Thyroid gland (tissue), 4 donors: ENCODE results near the gene TMEM130.

Source experiments
- POLR2A ChIP-seq, 2 donors: fragments of 450-650 bp; IDR thresholded peaks; one replicate each; pipeline ENCODE4 v1.6.1; 2017; ENCODE audit warnings: antibody characterized with exemption in 2 of 2, mild to moderate bottlenecking in 2 of 2, moderate library complexity in 1 of 2
- TF ChIP-seq, protein P1 (sequence below), 6 experiments: fragments of 200-600 bp in 3 of 6; fragments of 450-650 bp in 3 of 6; sonication (generic) in 3 of 6; IDR thresholded peaks; one replicate each; pipeline ENCODE4 v1.5.1; 2016 to 2019; ENCODE audit warnings: antibody characterized with exemption in 6 of 6, mild to moderate bottlenecking in 2 of 6, inconsistent platforms in 1 of 6, moderate library complexity in 1 of 6

- TF ChIP-seq, protein P1, sequence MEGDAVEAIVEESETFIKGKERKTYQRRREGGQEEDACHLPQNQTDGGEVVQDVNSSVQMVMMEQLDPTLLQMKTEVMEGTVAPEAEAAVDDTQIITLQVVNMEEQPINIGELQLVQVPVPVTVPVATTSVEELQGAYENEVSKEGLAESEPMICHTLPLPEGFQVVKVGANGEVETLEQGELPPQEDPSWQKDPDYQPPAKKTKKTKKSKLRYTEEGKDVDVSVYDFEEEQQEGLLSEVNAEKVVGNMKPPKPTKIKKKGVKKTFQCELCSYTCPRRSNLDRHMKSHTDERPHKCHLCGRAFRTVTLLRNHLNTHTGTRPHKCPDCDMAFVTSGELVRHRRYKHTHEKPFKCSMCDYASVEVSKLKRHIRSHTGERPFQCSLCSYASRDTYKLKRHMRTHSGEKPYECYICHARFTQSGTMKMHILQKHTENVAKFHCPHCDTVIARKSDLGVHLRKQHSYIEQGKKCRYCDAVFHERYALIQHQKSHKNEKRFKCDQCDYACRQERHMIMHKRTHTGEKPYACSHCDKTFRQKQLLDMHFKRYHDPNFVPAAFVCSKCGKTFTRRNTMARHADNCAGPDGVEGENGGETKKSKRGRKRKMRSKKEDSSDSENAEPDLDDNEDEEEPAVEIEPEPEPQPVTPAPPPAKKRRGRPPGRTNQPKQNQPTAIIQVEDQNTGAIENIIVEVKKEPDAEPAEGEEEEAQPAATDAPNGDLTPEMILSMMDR (IDR thresholded peaks at IDR 0.05), result no peak
- no peak for TF ChIP-seq POLR2A (IDR thresholded peaks at IDR 0.05)
Measured at GRCh38 chr7:98848918-98849317, 20.9 kb downstream of the TMEM130 start.
